Measurements from ENCODE around the gene ZNF48. TPM values are rescaled to one million over a fixed set of nuclear protein-coding genes. Genes with fewer than 3 reads are reported as not detected.

Gene ZNF48
- polyA plus RNA-seq, 1 experiment: 4.6 TPM

- DNase-seq (ENCODE audit: low read depth): no peak
- ChIA-PET POLR2A (interaction anchor here (0.6 kb wide), 1 partner anchor 15 kb away, joined by 3 read pairs; the partner anchor contains the start of gene SEPHS2), CTCF (interaction anchor here (0.6 to 1.7 kb wide), 18 partner anchors 10 to 339 kb away, joined by 3 to 12 read pairs (median 4); partner anchors contain the start of genes SEPHS2, TBX6, ZNF747 and ZNF764)
- peaks cover 2% of the 10 kb centered on the region; the same call in 1 of the 2 replicates for H3K36me3 ChIP-seq (ENCODE audit: control insufficient read depth, insufficient read depth, low read length)
- peaks cover 5% of the 10 kb centered on the region for H3K27me3 ChIP-seq (ENCODE audit: control insufficient read depth, insufficient read depth, low read length)
- H3K4me3 ChIP-seq (ENCODE audit: low read depth, low read length): peak overlapping the region; percentile 25
- no peak for TF ChIP-seq CTCF (IDR thresholded peaks at IDR 0.05; ENCODE audit: insufficient read depth, low read depth, low read length)
Observed at GRCh38 chr16:30430428-30430970, 35.3 kb downstream of the ZNF48 start.

GRCh38 chr16:30434852-30435251 lies 39.6 kb downstream of the ZNF48 start:
- DNase-seq (ENCODE audit: low read depth): no peak
- Histone ChIP-seq H3K36me3 (ENCODE audit: control insufficient read depth, insufficient read depth, low read length) (no peaks in the 10 kb centered on the region), H3K4me3 (ENCODE audit: low read depth, low read length) (no peak overlapping the region), H3K27me3 (ENCODE audit: control insufficient read depth, insufficient read depth, low read length) (peaks cover 5% of the 10 kb centered on the region)
- ChIA-PET CTCF (no interaction called here), POLR2A (no interaction called here)
- no peak for TF ChIP-seq CTCF (IDR thresholded peaks at IDR 0.05; ENCODE audit: insufficient read depth, low read depth, low read length)

GRCh38 chr16:30437511-30438046 lies 42.4 kb downstream of the ZNF48 start:
- Histone ChIP-seq H3K36me3 (ENCODE audit: control insufficient read depth, insufficient read depth, low read length) (no peaks in the 10 kb centered on the region), H3K4me3 (ENCODE audit: low read depth, low read length) (no peak overlapping the region), H3K27me3 (ENCODE audit: control insufficient read depth, insufficient read depth, low read length) (peaks cover 5% of the 10 kb centered on the region)
- CTCF ChIA-PET: interaction anchor here (1.8 kb wide), 1 partner anchor 191 kb away, joined by 4 read pairs; no protein-coding TSS in a partner anchor
- DNase-seq (ENCODE audit: low read depth): no peak
- POLR2A ChIA-PET: no interaction called here
- TF ChIP-seq CTCF (IDR thresholded peaks at IDR 0.05; ENCODE audit: insufficient read depth, low read depth, low read length): no peak

- H3K4me3 ChIP-seq (ENCODE audit: low read depth, low read length): no peak overlapping the region
- CTCF ChIA-PET: no interaction called here
- no peak for TF ChIP-seq CTCF (IDR thresholded peaks at IDR 0.05; ENCODE audit: insufficient read depth, low read depth, low read length)
- peaks cover 5% of the 10 kb centered on the region for H3K27me3 ChIP-seq (ENCODE audit: control insufficient read depth, insufficient read depth, low read length)
- H3K36me3 ChIP-seq (ENCODE audit: control insufficient read depth, insufficient read depth, low read length): no peaks in the 10 kb centered on the region; the same call in 1 of the 2 replicates
- DNase-seq (ENCODE audit: low read depth): no peak
- POLR2A ChIA-PET: no interaction called here
Observed at GRCh38 chr16:30438835-30439234, 43.6 kb downstream of the ZNF48 start.

GRCh38 chr16:30439720-30440348 lies 44.6 kb downstream of the ZNF48 start:
- no peak for DNase-seq (ENCODE audit: low read depth)
- CTCF ChIA-PET: no interaction called here
- TF ChIP-seq CTCF (IDR thresholded peaks at IDR 0.05; ENCODE audit: insufficient read depth, low read depth, low read length): no peak
- peaks cover 2% of the 10 kb centered on the region for H3K27me3 ChIP-seq (ENCODE audit: control insufficient read depth, insufficient read depth, low read length)
- H3K4me3 ChIP-seq (ENCODE audit: low read depth, low read length): no peak overlapping the region
- POLR2A ChIA-PET: no interaction called here
- H3K36me3 ChIP-seq (ENCODE audit: control insufficient read depth, insufficient read depth, low read length): peaks cover 2% of the 10 kb centered on the region
